CD14-positive monocyte (primary cell): ENCODE data around the gene ACBD4. TPM values are rescaled to one million over a fixed set of nuclear protein-coding genes. Genes with fewer than 3 reads are reported as not detected.

ENCODE experiments used
- DNase-seq, 3 donors: peaks; one replicate each; pipeline ENCODE4 v3.0.0-alpha.2; 2011 to 2022
- H2AFZ ChIP-seq: 2 replicates; pipeline ENCODE4 v1.6.0; 2012; ENCODE audit warnings: mild to moderate bottlenecking, low read depth, low read length, inconsistent platforms; ENCODE audit not compliant: insufficient read depth, poor library complexity, severe bottlenecking
- H3K27ac ChIP-seq, 2 donors: 1 replicate in 1 of 2; 2 replicates in 1 of 2; pipeline ENCODE4 v1.5.1; 2012 to 2013; ENCODE audit warnings: low read length in 2 of 2, control low read depth in 1 of 2, inconsistent platforms in 1 of 2, low read depth in 1 of 2, mild to moderate bottlenecking in 1 of 2
- H3K27me3 ChIP-seq, 2 donors: one replicate each; pipeline versions ENCODE4 v1.6.0 to v1.6.1; 2011 to 2013; ENCODE audit warnings: low read length in 2 of 2; ENCODE audit not compliant: control insufficient read depth in 2 of 2, insufficient read depth in 2 of 2
- H3K36me3 ChIP-seq, 2 donors: replicated peaks in 1 of 2; 1 replicate in 1 of 2; 2 replicates in 1 of 2; pipeline versions ENCODE4 v1.5.1 to v1.6.1; 2012 to 2013; ENCODE audit warnings: low read length in 2 of 2, control low read depth in 1 of 2, inconsistent platforms in 1 of 2, mild to moderate bottlenecking in 1 of 2; ENCODE audit not compliant: insufficient read depth in 2 of 2, control insufficient read depth in 1 of 2
- H3K4me1 ChIP-seq, 2 donors: 1 replicate in 1 of 2; 2 replicates in 1 of 2; pipeline versions ENCODE4 v1.5.1 to v1.6.1; 2012 to 2013; ENCODE audit warnings: low read length in 2 of 2, control low read depth in 1 of 2, inconsistent platforms in 1 of 2, mild to moderate bottlenecking in 1 of 2, moderate library complexity in 1 of 2; ENCODE audit not compliant: insufficient read depth in 2 of 2, control insufficient read depth in 1 of 2
- H3K4me2 ChIP-seq: replicated peaks from 2 replicates; pipeline ENCODE3; 2012; ENCODE audit warnings: low read length, moderate library complexity, mild to moderate bottlenecking; ENCODE audit not compliant: poor library complexity, severe bottlenecking; ENCODE audit errors: extremely low read depth
- H3K4me3 ChIP-seq, 3 experiments: fragments of 200-600 bp in 1 of 3; sonication (generic) in 1 of 3; replicated peaks in 1 of 3; 1 replicate in 2 of 3; 2 replicates in 1 of 3; pipeline ENCODE4 v1.5.1; 2011 to 2013; ENCODE audit warnings: low read length in 3 of 3, mild to moderate bottlenecking in 3 of 3, control low read depth in 2 of 3, low read depth in 2 of 3, inconsistent platforms in 1 of 3, moderate library complexity in 1 of 3
- H3K79me2 ChIP-seq: 2 replicates; pipeline ENCODE4 v1.6.0; 2012; ENCODE audit warnings: mild to moderate bottlenecking, control low read depth, inconsistent platforms, low read length, moderate library complexity; ENCODE audit not compliant: insufficient read depth
- H3K9ac ChIP-seq: 2 replicates; pipeline ENCODE4 v1.6.0; 2017; ENCODE audit warnings: low read length, mild to moderate bottlenecking; ENCODE audit not compliant: insufficient read depth, poor library complexity, severe bottlenecking
- H3K9me3 ChIP-seq, 2 donors: replicated peaks in 1 of 2; 1 replicate in 1 of 2; 2 replicates in 1 of 2; pipeline versions ENCODE4 v1.5.1 to v1.6.1; 2012 to 2013; ENCODE audit warnings: low read length in 2 of 2, control low read depth in 1 of 2; ENCODE audit not compliant: control insufficient read depth in 1 of 2, insufficient read depth in 1 of 2
- H4K20me1 ChIP-seq: 2 replicates; pipeline ENCODE4 v1.6.0; 2012; ENCODE audit warnings: mild to moderate bottlenecking, low read length, control low read depth, moderate library complexity; ENCODE audit not compliant: insufficient read depth
- H3K27ac Mint-ChIP-seq, 7 donors: one replicate each; pipeline ENCODE4 v1.8.0; 2020; ENCODE audit warnings: mild to moderate bottlenecking in 7 of 7, mixed read lengths in 7 of 7, moderate library complexity in 6 of 7, inconsistent platforms in 2 of 7
- H3K27me3 Mint-ChIP-seq, 3 donors: one replicate each; pipeline ENCODE4 v1.8.0; 2021 to 2022; ENCODE audit warnings: low read depth in 3 of 3, mild to moderate bottlenecking in 3 of 3, mixed read lengths in 3 of 3, moderate library complexity in 3 of 3, inconsistent platforms in 1 of 3
- H3K36me3 Mint-ChIP-seq, 2 donors: one replicate each; pipeline ENCODE4 v1.8.0; 2020; ENCODE audit warnings: mixed read lengths in 2 of 2, inconsistent platforms in 1 of 2, mild to moderate bottlenecking in 1 of 2
- H3K4me1 Mint-ChIP-seq: one replicate; pipeline ENCODE4 v1.8.0; 2020; ENCODE audit warnings: mild to moderate bottlenecking, mixed read lengths
- H3K4me3 Mint-ChIP-seq, 2 donors: one replicate each; pipeline ENCODE4 v1.8.0; 2020; ENCODE audit warnings: mild to moderate bottlenecking in 2 of 2, mixed read lengths in 2 of 2, moderate library complexity in 1 of 2
- H3K9me3 Mint-ChIP-seq, 7 donors: one replicate each; pipeline ENCODE4 v1.8.0; 2020 to 2022; ENCODE audit warnings: mixed read lengths in 7 of 7, mild to moderate bottlenecking in 6 of 7, moderate library complexity in 6 of 7, inconsistent platforms in 2 of 7
- WGBS: methylation state at CpG from one replicate; pipeline ENCODE4 v1.1.5; 2013; ENCODE audit warnings: missing lambda C conversion rate; ENCODE audit not compliant: insufficient coverage; 5-methylcytosine and 5-hydroxymethylcytosine counted together
- intact Hi-C, 2 donors: fragments of 100-400 bp; cut with micrococcal nuclease; formaldehyde crosslinking; loops; one replicate each; pipeline versions ENCODE4 v1.15.0 to v1.15.1; 2023
- polyA plus RNA-seq, 3 donors: library from polyadenylated mRNA; depleted of rRNA in 1 of 3; unstranded in 2 of 3; stranded (reverse) in 1 of 3; fragments of 300-500 nt in 2 of 3; fragments of >200 nt in 1 of 3; fragmentation: Illumina TruSeq in 2 of 3; gene quantifications; 1 replicate in 2 of 3; 2 replicates in 1 of 3; pipeline ENCODE4 v1.2.3, GENCODE V29; 2012 to 2021
- TF ChIP-seq, protein P1 (sequence below): fragments of 200-600 bp; IDR thresholded peaks from one replicate; pipeline ENCODE4 v1.8.0; 2022; ENCODE audit warnings: antibody characterized with exemption, mild to moderate bottlenecking

The ACBD4 gene
- polyA plus RNA-seq, 3 donors = 4.8 to 7.4 (median 6.2) TPM

DNA sequence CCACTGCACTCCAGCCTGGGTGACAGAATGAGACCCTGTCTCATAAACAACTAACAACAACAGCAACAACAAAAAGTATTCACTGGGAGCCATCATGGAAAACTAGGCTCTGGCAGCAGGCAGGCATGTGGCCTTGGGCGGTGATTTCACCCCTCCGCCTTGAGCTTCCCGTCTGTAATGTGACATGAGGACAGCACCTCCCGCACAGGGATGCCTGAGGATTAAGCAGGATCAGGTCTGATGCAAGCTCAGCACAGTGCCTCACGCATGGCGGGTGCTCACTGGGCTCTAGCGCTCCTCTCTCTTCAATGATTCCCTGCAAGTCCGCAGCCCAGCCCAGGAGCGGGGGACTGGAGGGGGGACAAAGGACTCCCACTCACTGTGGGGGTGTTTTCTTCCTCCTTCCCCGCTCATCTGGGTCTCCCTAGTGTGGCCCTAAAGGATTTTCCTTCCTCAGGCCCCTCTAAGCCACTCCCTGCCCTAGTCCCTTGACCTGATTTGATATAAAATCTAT, 6.0 kb upstream of the ACBD4 start:
- WGBS = 100% methylated on average over 5 of the region's 10 CpGs
- intact Hi-C loops = no loop called here
- H3K9me3 ChIP-seq = no peaks in the 10 kb centered on the region
- no peaks in the 10 kb centered on the region for H4K20me1 ChIP-seq
- TF ChIP-seq, protein P1, sequence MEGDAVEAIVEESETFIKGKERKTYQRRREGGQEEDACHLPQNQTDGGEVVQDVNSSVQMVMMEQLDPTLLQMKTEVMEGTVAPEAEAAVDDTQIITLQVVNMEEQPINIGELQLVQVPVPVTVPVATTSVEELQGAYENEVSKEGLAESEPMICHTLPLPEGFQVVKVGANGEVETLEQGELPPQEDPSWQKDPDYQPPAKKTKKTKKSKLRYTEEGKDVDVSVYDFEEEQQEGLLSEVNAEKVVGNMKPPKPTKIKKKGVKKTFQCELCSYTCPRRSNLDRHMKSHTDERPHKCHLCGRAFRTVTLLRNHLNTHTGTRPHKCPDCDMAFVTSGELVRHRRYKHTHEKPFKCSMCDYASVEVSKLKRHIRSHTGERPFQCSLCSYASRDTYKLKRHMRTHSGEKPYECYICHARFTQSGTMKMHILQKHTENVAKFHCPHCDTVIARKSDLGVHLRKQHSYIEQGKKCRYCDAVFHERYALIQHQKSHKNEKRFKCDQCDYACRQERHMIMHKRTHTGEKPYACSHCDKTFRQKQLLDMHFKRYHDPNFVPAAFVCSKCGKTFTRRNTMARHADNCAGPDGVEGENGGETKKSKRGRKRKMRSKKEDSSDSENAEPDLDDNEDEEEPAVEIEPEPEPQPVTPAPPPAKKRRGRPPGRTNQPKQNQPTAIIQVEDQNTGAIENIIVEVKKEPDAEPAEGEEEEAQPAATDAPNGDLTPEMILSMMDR = no peak
- H3K36me3 ChIP-seq = no peaks in the 10 kb centered on the region
- Mint-ChIP-seq H3K36me3 (no peaks in the 10 kb centered on the region), H3K4me1 (peaks cover 23% of the 10 kb centered on the region), H3K27me3 (peaks cover 7 to 16% (median 12%) of the 10 kb centered on the region in 3 donors), H3K27ac (no peak overlapping the region), H3K9me3 (no peaks in the 10 kb centered on the region), H3K4me3 (no peak overlapping the region)
- peaks cover 0 to 8% of the 10 kb centered on the region in 2 donors for H3K27me3 ChIP-seq
- no peak for DNase-seq
- no peak overlapping the region for H3K4me3 ChIP-seq
- no peak overlapping the region for H3K27ac ChIP-seq
- no peak overlapping the region for H3K9ac ChIP-seq
- peaks cover 15 to 27% of the 10 kb centered on the region in 2 donors for H3K4me1 ChIP-seq
- no peak overlapping the region for H3K4me2 ChIP-seq
- no peaks in the 10 kb centered on the region for H3K79me2 ChIP-seq
- H2AFZ ChIP-seq = no peak overlapping the region

- H2AFZ ChIP-seq = no peak overlapping the region
- intact Hi-C loops = loop anchor here (5.0 to 10.0 kb wide), 3 partner anchors 33 to 355 kb away; no protein-coding TSS in a partner anchor
- H3K4me2 ChIP-seq = no peak overlapping the region
- no peak overlapping the region for H3K4me3 Mint-ChIP-seq
- no peak overlapping the region for H3K27ac ChIP-seq
- peak overlapping the region in 1 of 7 donors; percentile 32 for H3K27ac Mint-ChIP-seq
- no peaks in the 10 kb centered on the region for H3K9me3 Mint-ChIP-seq
- no peaks in the 10 kb centered on the region for H3K79me2 ChIP-seq
- H3K27me3 ChIP-seq = peaks cover 0 to 8% of the 10 kb centered on the region in 2 donors
- peaks cover 20% of the 10 kb centered on the region for H3K4me1 Mint-ChIP-seq
- H3K9ac ChIP-seq = no peak overlapping the region
- no peaks in the 10 kb centered on the region for H3K9me3 ChIP-seq
- H4K20me1 ChIP-seq = no peaks in the 10 kb centered on the region
- peaks cover 7 to 16% (median 12%) of the 10 kb centered on the region in 3 donors for H3K27me3 Mint-ChIP-seq
- TF ChIP-seq, protein P1 = no peak
- 90% methylated on average over 9 of the region's 13 CpGs for WGBS
- peaks cover 11 to 20% of the 10 kb centered on the region in 2 donors for H3K4me1 ChIP-seq
- H3K36me3 Mint-ChIP-seq = no peaks in the 10 kb centered on the region
- no peak for DNase-seq
- no peak overlapping the region for H3K4me3 ChIP-seq
- H3K36me3 ChIP-seq = no peaks in the 10 kb centered on the region
These were observed 5.4 kb upstream of the ACBD4 start for GRCh38 chr17:45129940-45130680.
